Fibroblast of mammary gland (primary cell): Measurements from ENCODE around the gene SLC27A5.
"Not testable (repeated sequence)": the region's sequence is repeated elsewhere in the genome, so short reads cannot be mapped to it uniquely, and the experiment has no call there.

Experiments used
- DNase-seq: peaks from one replicate; pipeline ENCODE4 v3.0.0-alpha.2; 2010; ENCODE audit warnings: low read depth
- H3K4me3 ChIP-seq: 2 replicates; pipeline ENCODE4 v1.5.1; 2011; ENCODE audit warnings: low read depth, mild to moderate bottlenecking, low read length, moderate library complexity; ENCODE audit not compliant: control insufficient read depth
- TF ChIP-seq, protein P1 (sequence below): conservative IDR thresholded peaks from 2 replicates; pipeline ENCODE4 v1.5.1; 2011; ENCODE audit warnings: low read depth, low read length, inconsistent platforms; ENCODE audit not compliant: control insufficient read depth, insufficient read depth

SLC27A5 gene

DNA sequence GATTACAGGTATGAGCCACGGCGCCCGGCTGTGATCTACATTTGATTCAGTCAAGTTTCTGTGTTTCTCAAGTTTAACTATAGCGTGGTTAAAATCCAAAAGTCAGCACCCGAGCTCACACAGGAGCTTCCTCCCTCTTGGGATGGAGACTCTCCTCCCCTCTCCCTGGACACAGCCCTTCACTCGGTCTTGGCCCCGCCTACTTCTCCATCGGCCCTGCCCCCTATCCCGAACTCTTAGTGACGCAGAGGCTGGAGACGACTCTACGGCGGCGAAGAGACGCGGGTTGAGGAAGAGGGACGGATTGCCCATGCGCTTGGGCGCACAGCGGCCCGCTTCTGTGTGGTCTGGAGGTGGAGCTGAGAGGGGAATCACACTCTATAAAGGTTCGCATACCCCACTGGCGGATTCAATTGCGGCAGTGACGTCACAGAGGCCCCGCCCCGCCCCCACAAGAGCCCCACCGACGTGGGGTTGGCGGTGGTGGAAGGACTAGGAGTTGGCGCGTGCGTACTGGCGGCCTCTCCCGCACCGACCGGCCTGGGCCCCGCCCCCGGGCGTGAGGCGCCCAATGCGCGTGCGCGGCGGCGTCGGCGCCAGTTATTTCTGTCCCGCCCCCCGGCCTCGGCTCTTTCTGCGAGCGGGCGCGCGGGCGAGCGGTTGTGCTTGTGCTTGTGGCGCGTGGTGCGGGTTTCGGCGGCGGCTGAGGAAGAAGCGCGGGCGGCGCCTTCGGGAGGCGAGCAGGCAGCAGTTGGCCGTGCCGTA is 32.2 kb upstream of the SLC27A5 start, which contains the start of gene TRIM28:
Gene TRIM28 (plus strand): TSS at position 239 of the 765 bp plus-strand sequence. CDS start 694 bp downstream, outside the sequence.
- TF ChIP-seq, protein P1, sequence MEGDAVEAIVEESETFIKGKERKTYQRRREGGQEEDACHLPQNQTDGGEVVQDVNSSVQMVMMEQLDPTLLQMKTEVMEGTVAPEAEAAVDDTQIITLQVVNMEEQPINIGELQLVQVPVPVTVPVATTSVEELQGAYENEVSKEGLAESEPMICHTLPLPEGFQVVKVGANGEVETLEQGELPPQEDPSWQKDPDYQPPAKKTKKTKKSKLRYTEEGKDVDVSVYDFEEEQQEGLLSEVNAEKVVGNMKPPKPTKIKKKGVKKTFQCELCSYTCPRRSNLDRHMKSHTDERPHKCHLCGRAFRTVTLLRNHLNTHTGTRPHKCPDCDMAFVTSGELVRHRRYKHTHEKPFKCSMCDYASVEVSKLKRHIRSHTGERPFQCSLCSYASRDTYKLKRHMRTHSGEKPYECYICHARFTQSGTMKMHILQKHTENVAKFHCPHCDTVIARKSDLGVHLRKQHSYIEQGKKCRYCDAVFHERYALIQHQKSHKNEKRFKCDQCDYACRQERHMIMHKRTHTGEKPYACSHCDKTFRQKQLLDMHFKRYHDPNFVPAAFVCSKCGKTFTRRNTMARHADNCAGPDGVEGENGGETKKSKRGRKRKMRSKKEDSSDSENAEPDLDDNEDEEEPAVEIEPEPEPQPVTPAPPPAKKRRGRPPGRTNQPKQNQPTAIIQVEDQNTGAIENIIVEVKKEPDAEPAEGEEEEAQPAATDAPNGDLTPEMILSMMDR: no peak
- DNase-seq: peak; percentile 99

DNA sequence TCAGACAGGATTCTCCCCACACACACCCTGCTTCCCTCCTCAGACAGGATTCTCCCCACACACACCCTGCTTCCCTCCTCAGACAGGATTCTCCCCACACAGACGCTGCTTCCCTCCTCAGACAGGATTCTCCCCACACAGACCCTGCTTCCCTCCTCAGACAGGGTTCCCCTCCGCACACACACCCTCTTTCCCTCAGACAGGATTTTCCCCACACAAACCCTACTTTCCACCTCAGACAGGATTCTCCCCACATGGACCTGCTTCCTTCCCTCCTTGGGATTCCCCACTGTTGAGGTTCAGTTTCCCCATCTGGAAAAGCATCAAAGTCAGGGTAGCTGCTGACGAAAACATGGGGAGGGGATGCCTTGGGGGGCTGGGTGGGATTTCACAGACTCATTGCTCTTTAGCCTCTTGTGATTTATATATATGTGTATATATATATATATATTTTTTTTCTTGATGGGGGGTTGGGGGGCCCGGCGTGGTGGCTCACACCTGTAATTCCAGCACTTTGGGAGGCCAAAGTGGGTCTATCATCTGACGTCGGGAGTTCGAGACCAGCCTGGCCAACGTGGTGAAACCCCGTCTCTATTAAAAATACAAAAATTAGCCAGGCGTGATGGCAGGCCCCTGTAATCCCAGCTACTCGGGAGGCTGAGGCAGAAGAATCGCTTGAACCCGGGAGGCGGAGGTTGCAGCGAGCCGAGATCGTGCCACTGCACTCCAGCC is 31.0 kb upstream of the SLC27A5 start:
- DNase-seq, H3K4me3 ChIP-seq: not testable (repeated sequence)

More for the DNA sequence above, 32.2 kb upstream of the SLC27A5 start, which contains the start of gene TRIM28:
- peak within 1 kb of the TSS; percentile 74 for H3K4me3 ChIP-seq

DNA sequence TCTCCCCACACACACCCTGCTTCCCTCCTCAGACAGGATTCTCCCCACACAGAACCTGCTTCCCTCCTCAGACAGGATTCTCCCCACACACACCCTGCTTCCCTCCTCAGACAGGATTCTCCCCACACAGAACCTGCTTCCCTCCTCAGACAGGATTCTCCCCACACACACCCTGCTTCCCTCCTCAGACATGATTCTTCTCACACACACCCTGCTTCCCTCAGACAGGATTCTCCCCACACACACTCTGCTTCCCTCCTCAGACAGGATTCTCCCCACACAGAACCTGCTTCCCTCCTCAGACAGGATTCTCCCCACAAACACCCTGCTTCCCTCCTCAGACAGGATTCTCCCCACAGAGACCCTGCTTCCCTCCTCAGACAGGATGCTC is 27.4 kb upstream of the SLC27A5 start:
- DNase-seq, H3K4me3 ChIP-seq: not testable (repeated sequence)

DNA sequence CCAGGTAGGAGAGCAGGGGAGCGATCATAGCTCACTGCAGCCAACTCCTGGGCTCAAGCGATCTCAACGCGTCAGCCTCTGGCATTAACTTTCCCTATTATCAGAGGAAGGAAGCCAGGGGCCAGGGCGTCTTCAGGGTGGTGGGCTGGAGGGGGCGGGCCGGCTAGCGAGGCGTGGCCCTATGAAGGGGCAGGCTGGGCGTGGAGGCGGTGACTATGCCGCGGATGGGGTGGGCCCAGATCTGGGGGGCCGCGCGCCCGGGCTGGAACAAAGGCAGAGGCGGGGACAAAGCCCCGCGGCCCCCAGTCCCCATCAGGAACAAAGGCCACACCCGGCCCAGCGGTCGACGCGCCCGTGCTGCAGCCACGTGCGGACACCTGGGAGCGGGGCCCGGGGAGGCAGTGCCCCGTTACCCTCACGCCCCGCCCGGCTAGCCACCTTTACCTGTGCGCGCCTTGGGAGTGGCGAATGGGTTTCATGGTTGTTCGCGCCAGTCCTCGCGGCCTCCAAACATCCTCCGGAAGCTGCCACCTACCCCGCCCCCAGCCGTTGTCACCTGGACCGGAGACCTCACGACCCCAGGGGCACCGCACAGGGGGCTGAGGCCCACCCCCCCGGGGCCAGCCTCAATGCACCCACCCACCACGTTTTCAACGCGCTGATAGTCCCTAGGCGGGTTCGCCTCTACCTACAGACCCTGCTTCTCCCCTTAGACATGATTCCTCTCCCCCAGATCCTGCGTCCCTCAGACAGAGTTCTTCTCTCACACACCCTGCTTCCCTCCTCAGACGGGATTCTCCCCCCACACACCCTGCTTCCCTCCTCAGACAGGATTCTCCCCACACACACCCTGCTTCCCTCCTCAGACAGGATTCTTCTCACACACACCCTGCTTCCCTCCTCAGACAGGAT is 26.7 kb upstream of the SLC27A5 start:
- no peak overlapping the region for H3K4me3 ChIP-seq
- TF ChIP-seq, protein P1: no peak

DNA sequence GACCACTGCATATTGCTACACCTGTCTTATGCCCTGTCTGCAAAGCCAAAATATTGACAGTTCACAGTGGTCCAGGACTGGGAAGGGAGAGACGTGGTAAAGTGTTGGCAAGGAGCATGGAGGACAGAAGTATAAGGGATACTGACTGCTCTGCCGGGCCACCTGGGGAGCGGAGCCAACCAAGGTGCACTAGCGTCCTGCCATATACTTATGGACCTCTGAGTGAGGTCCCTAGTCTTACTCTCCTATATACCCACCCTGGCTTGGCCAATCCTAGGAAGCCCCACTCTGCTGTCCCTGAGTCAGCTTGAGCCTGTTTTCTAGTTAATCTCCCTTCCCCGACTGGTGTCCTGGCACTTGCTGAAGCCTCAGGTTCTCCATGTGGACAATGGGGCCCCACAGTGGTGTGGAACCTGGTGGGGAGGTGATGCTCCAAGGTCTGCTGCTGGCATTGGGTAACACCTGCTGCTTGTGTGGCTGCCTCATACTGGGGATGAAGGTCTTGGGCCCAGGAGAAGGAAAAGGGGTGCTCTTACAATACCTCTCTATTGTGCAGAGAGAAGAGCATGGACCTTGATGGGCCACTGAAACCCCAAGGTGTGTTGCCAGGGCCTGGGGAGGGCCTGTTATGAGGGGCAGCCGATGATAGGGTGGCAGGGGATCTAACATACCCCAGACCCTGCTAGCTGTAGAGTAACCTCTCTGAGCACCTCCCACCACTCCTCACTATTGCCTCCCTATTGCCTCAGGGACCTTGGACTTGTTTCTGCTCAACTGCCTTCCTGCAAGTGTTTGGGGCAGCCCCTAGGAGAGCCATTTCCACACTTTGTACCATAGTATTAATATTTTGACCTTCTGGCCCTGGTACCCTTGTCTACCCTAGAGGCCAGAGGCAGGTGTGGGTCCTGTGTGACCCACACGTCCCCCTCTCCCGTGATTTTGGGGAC is 25.3 kb upstream of the SLC27A5 start:
- TF ChIP-seq, protein P1: no peak
- H3K4me3 ChIP-seq: no peak overlapping the region
- DNase-seq: no peak

More for the DNA sequence above, 26.7 kb upstream of the SLC27A5 start:
- no peak for DNase-seq

DNA sequence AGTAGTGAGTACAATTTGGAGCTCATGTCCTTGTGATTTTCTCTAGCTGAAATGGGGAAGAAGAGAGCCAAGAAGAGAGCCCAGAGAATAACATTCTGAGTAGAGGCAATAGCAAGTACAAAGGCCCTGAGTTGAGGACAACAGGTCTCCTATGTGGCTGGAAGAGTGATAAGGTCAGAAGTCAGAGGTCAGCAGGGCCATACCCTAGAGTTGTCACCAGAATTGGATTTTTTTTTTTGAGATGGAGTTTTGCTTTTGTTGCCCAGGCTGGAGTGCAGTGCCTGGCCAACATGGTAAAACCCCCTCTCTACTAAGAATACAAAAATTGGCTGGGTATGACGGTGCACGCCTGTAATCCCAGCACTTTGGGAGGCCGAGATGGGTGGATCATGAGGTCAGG is 24.1 kb upstream of the SLC27A5 start:
- H3K4me3 ChIP-seq: no peak overlapping the region
- DNase-seq: no peak
- TF ChIP-seq, protein P1: no peak
